Fibroblast of lung (primary cell): ENCODE measurements around the gene TRIM68. TPM values are rescaled to one million over a fixed set of nuclear protein-coding genes. Genes with fewer than 3 reads are reported as not detected.

Source experiments
- DNase-seq, 2 donors: peaks; one replicate each; pipeline versions ENCODE4 v3.0.0 to v3.0.0-alpha.2; 2010; ENCODE audit warnings: low read depth in 2 of 2
- H2AFZ ChIP-seq: 2 replicates; pipeline ENCODE4 v1.5.1; 2012; ENCODE audit warnings: low read length, control low read depth, inconsistent platforms
- H3K27ac ChIP-seq: 2 replicates; pipeline ENCODE4 v1.5.1; 2011; ENCODE audit warnings: low read length, control low read depth; ENCODE audit not compliant: insufficient read depth
- H3K27me3 ChIP-seq: 2 replicates; pipeline ENCODE4 v1.5.1; 2011; ENCODE audit warnings: mild to moderate bottlenecking, low read length; ENCODE audit not compliant: control insufficient read depth, insufficient read depth
- H3K36me3 ChIP-seq: 2 replicates; pipeline ENCODE4 v1.5.1; 2011; ENCODE audit warnings: low read length; ENCODE audit not compliant: control insufficient read depth, insufficient read depth
- H3K4me1 ChIP-seq: 2 replicates; pipeline ENCODE4 v1.5.1; 2011; ENCODE audit warnings: low read length; ENCODE audit not compliant: control insufficient read depth, insufficient read depth; ENCODE audit errors: extremely low read depth
- H3K4me2 ChIP-seq: 2 replicates; pipeline ENCODE4 v1.5.1; 2011; ENCODE audit warnings: low read length, control low read depth; ENCODE audit not compliant: insufficient read depth; ENCODE audit errors: extremely low read depth
- H3K4me3 ChIP-seq, 4 experiments: fragments of 200-600 bp in 1 of 4; sonication (generic) in 1 of 4; replicated peaks in 1 of 4; 2 replicates each; pipeline ENCODE4 v1.5.1; 2011 to 2016; ENCODE audit warnings: low read length in 4 of 4, low read depth in 3 of 4, mild to moderate bottlenecking in 3 of 4, control low read depth in 2 of 4, inconsistent platforms in 1 of 4, mixed read lengths in 1 of 4; ENCODE audit not compliant: insufficient read depth in 1 of 4; ENCODE audit errors: control extremely low read depth in 1 of 4
- H3K79me2 ChIP-seq: 2 replicates; pipeline ENCODE4 v1.5.1; 2012; ENCODE audit warnings: mild to moderate bottlenecking, low read length, inconsistent platforms; ENCODE audit not compliant: control insufficient read depth, insufficient read depth
- H3K9ac ChIP-seq: 2 replicates; pipeline ENCODE4 v1.5.1; 2011; ENCODE audit warnings: mild to moderate bottlenecking, low read length, control low read depth; ENCODE audit not compliant: insufficient read depth
- H3K9me3 ChIP-seq: 2 replicates; pipeline ENCODE4 v1.5.1; 2012; ENCODE audit warnings: low read depth, low read length; ENCODE audit not compliant: control insufficient read depth, insufficient read depth
- H4K20me1 ChIP-seq: 2 replicates; pipeline ENCODE4 v1.5.1; 2011; ENCODE audit warnings: low read length; ENCODE audit not compliant: control insufficient read depth, insufficient read depth; ENCODE audit errors: extremely low read depth
- EZH2 ChIP-seq: IDR thresholded peaks from 2 replicates; pipeline ENCODE4 v1.5.1; 2012; ENCODE audit warnings: low read length, control low read depth, mild to moderate bottlenecking; ENCODE audit errors: missing control alignments
- polyA plus RNA-seq, 2 donors: library from polyadenylated mRNA; depleted of rRNA in 1 of 2; stranded (reverse) in 1 of 2; unstranded in 1 of 2; fragments of >200 nt; gene quantifications; 2 replicates each; pipeline ENCODE4 v1.2.1, GENCODE V29; 2011 to 2012; ENCODE audit warnings: missing spikeins in 1 of 2
- total RNA-seq: library from RNA; depleted of rRNA; stranded (reverse); fragments of >200 nt; gene quantifications from 2 replicates; pipeline ENCODE4 v1.2.1, GENCODE V29; 2014
- TF ChIP-seq, protein P1 (sequence below), 2 donors: IDR thresholded peaks in 1 of 2; conservative IDR thresholded peaks in 1 of 2; 1 replicate in 1 of 2; 2 replicates in 1 of 2; pipeline ENCODE4 v1.5.1; 2011 to 2012; ENCODE audit warnings: low read length in 2 of 2, control low read depth in 1 of 2, inconsistent platforms in 1 of 2, low read depth in 1 of 2, mild to moderate bottlenecking in 1 of 2

TRIM68 gene
- total and polyA plus RNA-seq, 2 donors (not counting 1 experiment from before 2014, with no cell fraction given): 6.5 to 11.1 TPM

DNA sequence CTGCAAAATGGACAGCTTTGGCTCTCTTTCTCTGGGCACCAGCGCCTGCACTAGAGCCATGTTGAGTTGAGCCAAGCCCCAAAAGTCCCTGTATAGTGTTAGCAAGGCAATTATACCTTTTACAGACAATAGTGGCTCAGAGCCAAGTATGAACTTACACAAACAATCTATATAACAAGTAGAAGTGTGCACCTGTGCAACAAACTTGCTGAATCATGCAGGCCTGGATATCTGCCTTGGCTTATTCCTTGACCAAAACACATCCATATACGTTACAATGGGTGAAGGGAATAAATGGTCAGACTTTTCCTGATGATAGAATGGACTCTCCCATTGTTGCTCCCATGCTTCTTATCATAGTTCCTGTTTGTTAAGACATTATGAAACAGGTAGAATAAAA, 30.3 kb downstream of the TRIM68 start:
- Histone ChIP-seq H3K4me3 (no peak overlapping the region), H3K36me3 (no peaks in the 10 kb centered on the region), H4K20me1 (no peaks in the 10 kb centered on the region), H3K27me3 (no peaks in the 10 kb centered on the region), H3K79me2 (no peaks in the 10 kb centered on the region), H3K4me2 (no peak overlapping the region), H3K9ac (no peak overlapping the region), H3K27ac (no peak overlapping the region), H3K4me1 (no peaks in the 10 kb centered on the region), H3K9me3 (no peaks in the 10 kb centered on the region), H2AFZ (no peak overlapping the region)
- TF ChIP-seq, protein P1, sequence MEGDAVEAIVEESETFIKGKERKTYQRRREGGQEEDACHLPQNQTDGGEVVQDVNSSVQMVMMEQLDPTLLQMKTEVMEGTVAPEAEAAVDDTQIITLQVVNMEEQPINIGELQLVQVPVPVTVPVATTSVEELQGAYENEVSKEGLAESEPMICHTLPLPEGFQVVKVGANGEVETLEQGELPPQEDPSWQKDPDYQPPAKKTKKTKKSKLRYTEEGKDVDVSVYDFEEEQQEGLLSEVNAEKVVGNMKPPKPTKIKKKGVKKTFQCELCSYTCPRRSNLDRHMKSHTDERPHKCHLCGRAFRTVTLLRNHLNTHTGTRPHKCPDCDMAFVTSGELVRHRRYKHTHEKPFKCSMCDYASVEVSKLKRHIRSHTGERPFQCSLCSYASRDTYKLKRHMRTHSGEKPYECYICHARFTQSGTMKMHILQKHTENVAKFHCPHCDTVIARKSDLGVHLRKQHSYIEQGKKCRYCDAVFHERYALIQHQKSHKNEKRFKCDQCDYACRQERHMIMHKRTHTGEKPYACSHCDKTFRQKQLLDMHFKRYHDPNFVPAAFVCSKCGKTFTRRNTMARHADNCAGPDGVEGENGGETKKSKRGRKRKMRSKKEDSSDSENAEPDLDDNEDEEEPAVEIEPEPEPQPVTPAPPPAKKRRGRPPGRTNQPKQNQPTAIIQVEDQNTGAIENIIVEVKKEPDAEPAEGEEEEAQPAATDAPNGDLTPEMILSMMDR (conservative IDR thresholded peaks at IDR 0.05 in 1 of 2, IDR thresholded peaks at IDR 0.05 in 1 of 2; ENCODE audit: low read depth in 1 of 2, low read length in 2 of 2): no peak
- no peak for TF ChIP-seq EZH2
- no peak for DNase-seq

DNA sequence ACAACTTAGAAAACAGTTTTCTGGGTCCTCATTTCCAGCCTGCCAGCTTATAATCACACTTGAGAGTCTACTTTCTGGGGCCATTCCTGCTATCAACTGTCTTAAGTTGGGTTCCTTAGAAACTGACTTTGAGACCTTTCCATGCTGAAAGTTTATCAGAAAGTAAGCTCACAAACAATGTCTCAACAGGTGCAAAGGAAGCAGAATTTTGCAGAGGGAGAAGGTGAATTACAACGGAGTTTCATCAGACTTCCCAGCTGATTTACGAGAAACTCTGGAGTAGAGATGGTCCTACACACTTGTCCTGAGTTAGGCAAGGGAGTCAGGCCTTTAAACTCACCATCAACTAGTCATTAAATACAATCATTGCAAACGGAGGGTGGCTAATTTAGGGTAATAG, 31.2 kb downstream of the TRIM68 start:
- TF ChIP-seq, protein P1 (conservative IDR thresholded peaks at IDR 0.05 in 1 of 2, IDR thresholded peaks at IDR 0.05 in 1 of 2; ENCODE audit: low read depth in 1 of 2, low read length in 2 of 2): no peak
- no peak for TF ChIP-seq EZH2
- no peak overlapping the region for H2AFZ ChIP-seq

DNA sequence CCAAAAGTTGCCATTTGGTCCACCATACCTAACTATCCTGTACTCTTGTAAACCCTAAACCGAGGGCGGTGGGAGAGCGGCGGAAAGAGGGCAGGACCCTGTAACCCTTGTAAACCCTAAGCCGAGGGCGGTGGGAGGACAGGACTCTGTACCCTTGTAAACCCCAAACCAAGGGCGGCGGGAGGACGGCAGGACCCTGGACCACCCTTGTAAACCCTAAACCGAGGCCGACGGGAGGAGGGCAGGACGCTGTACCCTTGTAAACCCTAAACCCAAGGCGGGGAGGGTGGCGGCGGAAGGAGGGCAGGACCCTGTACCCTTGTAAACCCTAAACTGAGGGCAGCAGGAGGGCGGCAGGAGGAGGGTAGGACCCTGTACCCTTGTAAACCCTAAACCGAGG, 39.0 kb downstream of the TRIM68 start:
- H2AFZ ChIP-seq: no peak overlapping the region
- no peak overlapping the region for H3K4me3 ChIP-seq
- H3K27ac ChIP-seq: no peak overlapping the region
- no peaks in the 10 kb centered on the region for H3K4me1 ChIP-seq
- H3K4me2 ChIP-seq: no peak overlapping the region
- no peaks in the 10 kb centered on the region for H4K20me1 ChIP-seq
- H3K9me3 ChIP-seq: no peaks in the 10 kb centered on the region
- DNase-seq: no peak
- H3K9ac ChIP-seq: no peak overlapping the region
- no peaks in the 10 kb centered on the region for H3K36me3 ChIP-seq
- H3K27me3 ChIP-seq: no peaks in the 10 kb centered on the region
- TF ChIP-seq EZH2: no peak
- TF ChIP-seq, protein P1 (conservative IDR thresholded peaks at IDR 0.05 in 1 of 2, IDR thresholded peaks at IDR 0.05 in 1 of 2; ENCODE audit: low read depth in 1 of 2, low read length in 2 of 2): no peak
- no peaks in the 10 kb centered on the region for H3K79me2 ChIP-seq

More for the DNA sequence above, 31.2 kb downstream of the TRIM68 start:
- Histone ChIP-seq H4K20me1 (no peaks in the 10 kb centered on the region), H3K9ac (no peak overlapping the region), H3K9me3 (no peaks in the 10 kb centered on the region), H3K27ac (no peak overlapping the region), H3K4me2 (no peak overlapping the region), H3K79me2 (no peaks in the 10 kb centered on the region), H3K36me3 (no peaks in the 10 kb centered on the region), H3K4me1 (no peaks in the 10 kb centered on the region), H3K27me3 (no peaks in the 10 kb centered on the region), H3K4me3 (no peak overlapping the region)
- DNase-seq: no peak
